HG02870 (cell line): ENCODE data around the gene SLK.

Experiments used
- ATAC-seq: cut with Tn5 transposase; IDR thresholded peaks from one replicate; pipeline ENCODE4 v1.9.1; 2021; ENCODE audit warnings: mild to moderate bottlenecking, moderate library complexity; ENCODE audit not compliant: unreplicated experiment

Gene SLK

GRCh38 chr10:104031631-104032030, 64.7 kb downstream of the SLK start:
- ATAC-seq, result no peak

- no peak for ATAC-seq
Measured at GRCh38 chr10:104032144-104032775, 65.3 kb downstream of the SLK start.

- no peak for ATAC-seq
Measured at GRCh38 chr10:104033401-104033930, 66.5 kb downstream of the SLK start.

GRCh38 chr10:104033966-104034365, 67.0 kb downstream of the SLK start:
- ATAC-seq, result no peak

- no peak for ATAC-seq
Measured at GRCh38 chr10:104034401-104035193, 67.7 kb downstream of the SLK start.

- ATAC-seq, result no peak
Measured at GRCh38 chr10:104035194-104036068, 68.5 kb downstream of the SLK start.

GRCh38 chr10:104036069-104036384, 69.1 kb downstream of the SLK start:
- no peak for ATAC-seq

GRCh38 chr10:104036518-104037260, 69.7 kb downstream of the SLK start:
- ATAC-seq, result no peak

- ATAC-seq, result no peak
Measured at GRCh38 chr10:104037261-104037951, 70.5 kb downstream of the SLK start.

- no peak for ATAC-seq
Measured at GRCh38 chr10:104038537-104038936, 71.6 kb downstream of the SLK start.

GRCh38 chr10:104038958-104039752, 72.2 kb downstream of the SLK start:
- no peak for ATAC-seq

- ATAC-seq, result no peak
Measured at GRCh38 chr10:104040382-104040781, 73.4 kb downstream of the SLK start.

GRCh38 chr10:104040862-104041789, 74.2 kb downstream of the SLK start:
- no peak for ATAC-seq

GRCh38 chr10:104041891-104042535, 75.1 kb downstream of the SLK start:
- no peak for ATAC-seq

- no peak for ATAC-seq
Measured at GRCh38 chr10:104043185-104043830, 76.4 kb downstream of the SLK start.

- no peak for ATAC-seq
Measured at GRCh38 chr10:104043854-104044253, 76.9 kb downstream of the SLK start.
